GM19193 (cell line): ENCODE data around the gene NCK2.

Source experiments
- POLR2A ChIP-seq: IDR thresholded peaks from 4 replicates; pipeline ENCODE4 v1.6.1; 2011; ENCODE audit not compliant: insufficient read depth, insufficient read length; ENCODE audit errors: extremely low read depth

Gene NCK2

GRCh38 chr2:105924271-105924670 lies 179.6 kb downstream of the NCK2 start:
- TF ChIP-seq POLR2A: no peak

GRCh38 chr2:105924932-105925331 lies 180.2 kb downstream of the NCK2 start:
- no peak for TF ChIP-seq POLR2A

GRCh38 chr2:105925390-105925789 lies 180.7 kb downstream of the NCK2 start:
- TF ChIP-seq POLR2A: no peak

GRCh38 chr2:105926960-105927678 lies 182.4 kb downstream of the NCK2 start:
- no peak for TF ChIP-seq POLR2A

- TF ChIP-seq POLR2A: no peak
Measured at GRCh38 chr2:105928086-105928485, 183.4 kb downstream of the NCK2 start.

GRCh38 chr2:105928563-105928962 lies 183.9 kb downstream of the NCK2 start:
- TF ChIP-seq POLR2A: no peak

GRCh38 chr2:105929516-105929915 lies 184.8 kb downstream of the NCK2 start:
- TF ChIP-seq POLR2A: no peak

- TF ChIP-seq POLR2A: no peak
Measured at GRCh38 chr2:105932582-105932981, 187.9 kb downstream of the NCK2 start.

- TF ChIP-seq POLR2A: no peak
Measured at GRCh38 chr2:105933906-105934305, 189.2 kb downstream of the NCK2 start.

- no peak for TF ChIP-seq POLR2A
Measured at GRCh38 chr2:105934467-105934866, 189.8 kb downstream of the NCK2 start.

GRCh38 chr2:105935063-105935462 lies 190.4 kb downstream of the NCK2 start:
- TF ChIP-seq POLR2A: no peak

GRCh38 chr2:105936954-105937353 lies 192.2 kb downstream of the NCK2 start:
- TF ChIP-seq POLR2A: no peak

- TF ChIP-seq POLR2A: no peak
Measured at GRCh38 chr2:105937498-105938097, 192.9 kb downstream of the NCK2 start.
